Thoracic aorta (tissue), 2 donors: ENCODE measurements around the gene CCDC51. TPM values are rescaled to one million over a fixed set of nuclear protein-coding genes. Genes with fewer than 3 reads are reported as not detected.
"Not testable (repeated sequence)": the region's sequence is repeated elsewhere in the genome, so short reads cannot be mapped to it uniquely, and the experiment has no call there.

Source experiments
- ATAC-seq: fragments of 150-250 bp; one replicate; pipeline ENCODE4 v1.8.0; 2017; ENCODE audit warnings: low read depth; ENCODE audit not compliant: insufficient number of reproducible peaks, low FRiP score
- DNase-seq: peaks from one replicate; pipeline ENCODE4 v3.0.0-alpha.2; 2020; ENCODE audit warnings: low spot score
- H3K27ac ChIP-seq, 2 donors: fragments of 200-600 bp; sonication (generic); 1 replicate in 1 of 2; 2 replicates in 1 of 2; pipeline ENCODE4 v1.5.1; 2016; ENCODE audit warnings: mild to moderate bottlenecking in 2 of 2, moderate library complexity in 2 of 2
- H3K27me3 ChIP-seq: fragments of 200-600 bp; sonication (generic); replicated peaks from 2 replicates; pipeline ENCODE4 v1.6.0; 2016; ENCODE audit warnings: mild to moderate bottlenecking; ENCODE audit not compliant: insufficient read depth
- H3K36me3 ChIP-seq: fragments of 200-600 bp; sonication (generic); one replicate; pipeline ENCODE4 v1.5.1; 2016
- H3K4me1 ChIP-seq, 2 donors: fragments of 200-600 bp; sonication (generic); 1 replicate in 1 of 2; 2 replicates in 1 of 2; pipeline versions ENCODE4 v1.5.1 to v1.6.0; 2016; ENCODE audit warnings: low read depth in 2 of 2, mild to moderate bottlenecking in 1 of 2; ENCODE audit not compliant: control insufficient read depth in 1 of 2
- H3K4me3 ChIP-seq: fragments of 200-600 bp; sonication (generic); 2 replicates; pipeline ENCODE4 v1.5.1; 2016; ENCODE audit warnings: mild to moderate bottlenecking
- H3K9me3 ChIP-seq: fragments of 200-600 bp; sonication (generic); 2 replicates; pipeline ENCODE4 v1.5.1; 2016
- total RNA-seq, 2 donors: library from RNA; depleted of rRNA; stranded (reverse); fragments of >200 nt; gene quantifications; one replicate each; pipeline versions ENCODE4 v1.1.0 to v1.2.3, GENCODE V29; 2016
- TF ChIP-seq, protein P1 (sequence below): fragments of 200-600 bp; sonication (generic); IDR thresholded peaks from one replicate; pipeline ENCODE4 v1.5.1; 2019; ENCODE audit warnings: antibody characterized with exemption

Gene CCDC51
- total RNA-seq, 2 donors from 2014 or later, result 5.9 to 15.2 TPM

DNA sequence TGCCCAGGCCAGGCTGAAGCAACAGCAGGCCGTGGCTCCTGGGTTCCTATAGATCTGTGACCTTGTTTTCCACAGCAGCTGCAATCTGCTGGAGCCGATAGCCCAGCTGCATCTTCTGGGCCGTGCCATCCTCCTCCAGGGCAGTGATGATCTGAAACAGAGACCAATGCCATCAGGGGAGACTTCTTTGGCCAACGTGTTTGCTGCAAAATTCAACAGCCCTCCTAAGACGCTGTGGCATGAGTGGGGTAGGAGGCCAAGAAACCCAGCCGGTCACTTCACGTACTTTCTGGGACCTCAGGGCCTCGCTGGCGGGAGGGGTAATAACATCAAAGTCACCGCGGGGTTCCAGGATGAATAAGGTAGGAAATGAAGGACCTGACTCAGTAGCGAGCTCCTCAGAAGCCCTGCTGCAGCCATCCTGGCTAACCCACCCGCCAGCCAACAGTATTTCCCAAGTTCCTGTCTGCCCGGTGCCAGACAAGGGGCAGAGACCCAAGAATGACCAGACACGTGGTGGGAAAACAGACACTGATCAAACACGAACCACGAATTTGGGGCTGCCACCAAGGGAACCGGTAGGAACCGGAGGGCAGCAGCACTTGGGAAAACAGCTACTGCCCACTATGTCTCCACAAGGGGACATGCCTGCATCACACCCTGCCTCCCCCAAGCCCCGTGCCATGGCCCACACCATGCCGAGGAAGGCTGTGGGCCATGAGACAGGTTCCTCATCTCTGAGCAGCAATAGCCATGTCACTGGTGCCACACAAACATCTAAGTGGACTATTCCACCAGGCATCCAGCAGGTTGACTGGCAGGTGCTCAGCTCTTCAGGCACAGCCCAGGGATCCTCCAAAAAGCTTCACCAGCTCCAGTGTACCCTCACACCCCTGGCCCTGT is 35.2 kb downstream of the CCDC51 start:
- Histone ChIP-seq H3K27ac (peak overlapping the region; percentile 92 to 95), H3K4me3 (no peak overlapping the region), H3K9me3 (no peaks in the 10 kb centered on the region), H3K27me3 (no peaks in the 10 kb centered on the region), H3K36me3 (peaks cover 38% of the 10 kb centered on the region), H3K4me1 (peaks cover 27 to 51% of the 10 kb centered on the region in 2 donors)
- ATAC-seq (no peak), DNase-seq (no peak)
- TF ChIP-seq, protein P1, sequence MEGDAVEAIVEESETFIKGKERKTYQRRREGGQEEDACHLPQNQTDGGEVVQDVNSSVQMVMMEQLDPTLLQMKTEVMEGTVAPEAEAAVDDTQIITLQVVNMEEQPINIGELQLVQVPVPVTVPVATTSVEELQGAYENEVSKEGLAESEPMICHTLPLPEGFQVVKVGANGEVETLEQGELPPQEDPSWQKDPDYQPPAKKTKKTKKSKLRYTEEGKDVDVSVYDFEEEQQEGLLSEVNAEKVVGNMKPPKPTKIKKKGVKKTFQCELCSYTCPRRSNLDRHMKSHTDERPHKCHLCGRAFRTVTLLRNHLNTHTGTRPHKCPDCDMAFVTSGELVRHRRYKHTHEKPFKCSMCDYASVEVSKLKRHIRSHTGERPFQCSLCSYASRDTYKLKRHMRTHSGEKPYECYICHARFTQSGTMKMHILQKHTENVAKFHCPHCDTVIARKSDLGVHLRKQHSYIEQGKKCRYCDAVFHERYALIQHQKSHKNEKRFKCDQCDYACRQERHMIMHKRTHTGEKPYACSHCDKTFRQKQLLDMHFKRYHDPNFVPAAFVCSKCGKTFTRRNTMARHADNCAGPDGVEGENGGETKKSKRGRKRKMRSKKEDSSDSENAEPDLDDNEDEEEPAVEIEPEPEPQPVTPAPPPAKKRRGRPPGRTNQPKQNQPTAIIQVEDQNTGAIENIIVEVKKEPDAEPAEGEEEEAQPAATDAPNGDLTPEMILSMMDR, result no peak

DNA sequence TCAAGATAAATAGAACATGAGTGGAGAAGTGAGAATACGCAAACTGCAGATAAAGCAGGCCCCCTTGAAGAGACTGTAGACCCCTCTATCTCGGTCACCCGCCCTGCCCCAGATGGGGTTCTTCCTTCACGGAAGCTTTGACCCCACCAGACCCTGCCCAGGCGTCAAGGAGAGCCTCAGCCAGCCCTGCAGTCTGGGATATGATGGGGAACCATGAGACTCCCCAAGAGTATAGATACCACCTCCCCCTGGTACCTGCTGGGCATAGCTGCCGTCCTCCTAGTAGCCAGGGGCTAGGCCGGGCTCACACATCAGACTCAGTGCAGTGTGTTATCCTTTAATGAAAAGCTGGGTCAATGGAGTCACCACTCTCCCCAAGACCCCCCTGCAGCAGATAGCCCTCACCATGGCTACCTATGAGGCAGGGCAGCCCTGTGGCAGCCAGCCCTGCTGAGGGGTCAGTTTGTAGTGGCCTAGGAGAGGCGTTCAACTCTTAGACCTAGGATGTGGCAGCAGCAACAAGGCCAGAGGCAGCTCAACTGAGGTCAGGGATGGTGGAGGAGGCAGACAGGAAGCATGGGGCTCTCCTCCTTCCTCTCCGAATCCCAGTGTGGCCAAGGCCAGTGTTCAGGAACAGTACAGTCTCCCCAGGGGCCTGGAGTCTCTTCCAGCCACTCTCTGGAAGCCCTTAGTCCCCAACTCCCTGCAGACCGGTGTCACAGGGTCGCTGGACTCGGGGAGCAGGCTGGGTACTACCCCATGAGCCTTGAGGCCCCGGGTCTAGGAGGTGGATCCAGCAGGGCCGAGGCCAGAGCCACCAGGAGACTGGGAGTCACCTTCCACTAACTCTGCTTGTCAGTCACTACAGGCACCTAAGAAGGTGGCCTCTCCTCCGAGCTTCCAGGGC is 36.1 kb downstream of the CCDC51 start:
- peaks cover 29% of the 10 kb centered on the region for H3K36me3 ChIP-seq
- ATAC-seq, result no peak
- DNase-seq, result no peak

GRCh38 chr3:48402907-48403306 is 37.0 kb downstream of the CCDC51 start:
- ATAC-seq, result no peak
- H3K4me3 ChIP-seq, result no peak overlapping the region
- H3K27me3 ChIP-seq, result no peaks in the 10 kb centered on the region
- DNase-seq, result no peak
- H3K9me3 ChIP-seq, result no peaks in the 10 kb centered on the region
- peak overlapping the region; percentile 92 to 95 for H3K27ac ChIP-seq
- H3K36me3 ChIP-seq, result peaks cover 23% of the 10 kb centered on the region
- H3K4me1 ChIP-seq, result peaks cover 27 to 51% of the 10 kb centered on the region in 2 donors
- TF ChIP-seq, protein P1, result no peak

More for the DNA sequence above, 36.1 kb downstream of the CCDC51 start:
- TF ChIP-seq, protein P1, result no peak
- no peak overlapping the region for H3K4me3 ChIP-seq
- H3K4me1 ChIP-seq, result peaks cover 27 to 51% of the 10 kb centered on the region in 2 donors
- no peaks in the 10 kb centered on the region for H3K27me3 ChIP-seq
- no peaks in the 10 kb centered on the region for H3K9me3 ChIP-seq
- peak overlapping the region; percentile 92 to 95 for H3K27ac ChIP-seq

DNA sequence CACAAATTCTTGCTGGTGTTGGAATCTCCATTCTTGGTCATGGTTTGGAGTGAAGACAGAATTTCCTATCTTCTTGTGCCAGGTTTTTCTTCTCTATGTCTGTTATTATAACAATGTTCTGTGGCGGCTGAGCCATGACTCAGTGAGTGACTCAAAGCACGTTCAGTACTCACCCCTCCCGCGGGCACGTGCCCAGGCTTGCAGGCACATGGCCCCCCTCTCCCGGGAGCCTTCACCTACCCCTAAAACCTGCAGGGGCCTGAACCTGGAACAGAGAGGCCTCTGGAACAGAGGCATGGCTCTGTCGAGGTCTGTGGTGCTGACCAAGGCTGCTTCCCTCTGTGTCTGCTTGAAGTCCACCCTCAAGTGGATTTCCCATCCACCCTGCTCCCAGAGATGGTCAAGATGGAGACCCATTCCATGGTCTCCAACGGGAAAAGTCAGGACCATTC is 37.6 kb downstream of the CCDC51 start:
- Histone ChIP-seq H3K36me3 (peaks cover 17% of the 10 kb centered on the region), H3K4me1 (peaks cover 27 to 51% of the 10 kb centered on the region in 2 donors), H3K27me3 (no peaks in the 10 kb centered on the region), H3K9me3 (no peaks in the 10 kb centered on the region), H3K27ac (peak overlapping the region; percentile 92 to 95), H3K4me3 (no peak overlapping the region)
- DNase-seq (peak; percentile 88), ATAC-seq (peak; percentile 89)
- TF ChIP-seq, protein P1, result no peak

DNA sequence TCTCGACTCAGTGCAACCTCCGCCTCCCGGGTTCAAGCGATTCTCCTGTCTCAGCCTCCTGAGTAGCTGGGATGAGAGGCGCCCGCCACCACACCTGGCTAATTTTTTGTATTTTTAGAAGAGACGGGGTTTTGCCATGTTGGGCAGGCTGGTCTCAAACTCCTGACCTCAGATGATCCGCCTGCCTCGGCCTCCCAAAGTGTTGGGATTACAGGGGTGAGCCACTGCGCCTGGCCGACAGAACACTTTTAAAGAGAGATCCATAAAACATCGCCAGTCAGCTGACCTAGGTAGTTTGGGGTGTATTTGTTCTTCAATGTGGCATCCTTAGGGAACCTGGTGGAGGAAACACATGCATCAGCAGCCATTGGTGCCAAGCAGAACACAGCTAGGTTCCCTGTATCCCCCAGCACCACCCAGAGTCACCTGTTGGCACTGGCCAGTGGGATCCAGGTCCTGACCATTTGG is 38.5 kb downstream of the CCDC51 start:
- not testable (repeated sequence) for DNase-seq, ATAC-seq, H3K27me3 ChIP-seq, H3K36me3 ChIP-seq, H3K9me3 ChIP-seq
- Histone ChIP-seq H3K4me3 (peak overlapping the region; percentile 3), H3K4me1 (peaks cover 27 to 51% of the 10 kb centered on the region in 2 donors), H3K27ac (peak overlapping the region; percentile 90 to 95)
